CD8-positive, alpha-beta memory T cell (primary cell): ENCODE results near the gene FAM168A. TPM values are rescaled to one million over a fixed set of nuclear protein-coding genes. Genes with fewer than 3 reads are reported as not detected.
A peak's percentile ranks its signal among the peaks of the same experiment; 100 is the strongest.

Experiments used
- CTCF ChIA-PET: fragments of 350-600 bp; sonication (Branson Sonifier 250); formaldehyde crosslinking; loops from one replicate; lab custom pipeline; 2021; ENCODE audit warnings: antibody characterized with exemption; lab: Charles Lee
- POLR2A ChIA-PET: fragments of 350-600 bp; sonication (Branson Sonifier 250); formaldehyde crosslinking; loops from one replicate; lab custom pipeline; 2021; ENCODE audit warnings: antibody characterized with exemption; lab: Charles Lee
- DNase-seq, 5 donors: peaks; one replicate each; pipeline versions ENCODE4 v3.0.0 to v3.0.0-alpha.2; 2020 to 2022; ENCODE audit warnings: mixed read lengths in 1 of 5
- H3K27ac ChIP-seq: one replicate; pipeline ENCODE4 v1.7.0; 2013; ENCODE audit warnings: low read depth, mild to moderate bottlenecking, low read length, moderate library complexity
- H3K27me3 ChIP-seq: 2 replicates; pipeline ENCODE4 v1.7.0; 2013; ENCODE audit warnings: low read length, mild to moderate bottlenecking; ENCODE audit not compliant: insufficient read depth, poor library complexity, severe bottlenecking
- H3K36me3 ChIP-seq: 2 replicates; pipeline ENCODE4 v1.7.0; 2013; ENCODE audit warnings: mild to moderate bottlenecking, low read length, moderate library complexity; ENCODE audit not compliant: insufficient read depth
- H3K4me1 ChIP-seq: 2 replicates; pipeline ENCODE4 v1.7.0; 2013; ENCODE audit warnings: mild to moderate bottlenecking, low read length, moderate library complexity; ENCODE audit not compliant: insufficient read depth
- H3K4me3 ChIP-seq: 2 replicates; pipeline ENCODE4 v1.7.0; 2013; ENCODE audit warnings: mild to moderate bottlenecking, low read length
- H3K9me3 ChIP-seq: 2 replicates; pipeline ENCODE4 v1.7.0; 2013; ENCODE audit warnings: mild to moderate bottlenecking, low read length
- H3K27ac Mint-ChIP-seq, 8 donors: one replicate each; pipeline ENCODE4 v1.8.0; 2020 to 2021; ENCODE audit warnings: mixed read lengths in 8 of 8, mild to moderate bottlenecking in 6 of 8, inconsistent platforms in 3 of 8, moderate library complexity in 3 of 8
- H3K27me3 Mint-ChIP-seq, 2 donors: one replicate each; pipeline ENCODE4 v1.8.0; 2020 to 2021; ENCODE audit warnings: mixed read lengths in 2 of 2, mild to moderate bottlenecking in 1 of 2, moderate library complexity in 1 of 2
- H3K36me3 Mint-ChIP-seq, 3 donors: one replicate each; pipeline ENCODE4 v1.8.0; 2020 to 2021; ENCODE audit warnings: mixed read lengths in 3 of 3, inconsistent platforms in 1 of 3, mild to moderate bottlenecking in 1 of 3
- H3K4me1 Mint-ChIP-seq, 3 donors: one replicate each; pipeline ENCODE4 v1.8.0; 2020 to 2021; ENCODE audit warnings: mixed read lengths in 3 of 3, inconsistent platforms in 1 of 3, mild to moderate bottlenecking in 1 of 3
- H3K4me3 Mint-ChIP-seq, 7 donors: one replicate each; pipeline ENCODE4 v1.8.0; 2020 to 2021; ENCODE audit warnings: mixed read lengths in 7 of 7, mild to moderate bottlenecking in 6 of 7, moderate library complexity in 4 of 7, inconsistent platforms in 2 of 7
- H3K9me3 Mint-ChIP-seq, 5 donors: one replicate each; pipeline ENCODE4 v1.8.0; 2020 to 2022; ENCODE audit warnings: mixed read lengths in 5 of 5, mild to moderate bottlenecking in 3 of 5, moderate library complexity in 2 of 5, inconsistent platforms in 1 of 5
- polyA plus RNA-seq: library from polyadenylated mRNA; unstranded; fragments of 300-500 nt; fragmentation: Illumina TruSeq; gene quantifications from one replicate; pipeline ENCODE4 v1.2.3, GENCODE V29; 2021
- total RNA-seq, 2 experiments: library from RNA; stranded (reverse); gene quantifications; one replicate each; pipeline ENCODE4 v1.2.3, GENCODE V29; 2021

FAM168A gene
- total and polyA plus RNA-seq, 3 experiments from 2014 or later = 2.5 to 13.1 (median 11.7) TPM

DNA sequence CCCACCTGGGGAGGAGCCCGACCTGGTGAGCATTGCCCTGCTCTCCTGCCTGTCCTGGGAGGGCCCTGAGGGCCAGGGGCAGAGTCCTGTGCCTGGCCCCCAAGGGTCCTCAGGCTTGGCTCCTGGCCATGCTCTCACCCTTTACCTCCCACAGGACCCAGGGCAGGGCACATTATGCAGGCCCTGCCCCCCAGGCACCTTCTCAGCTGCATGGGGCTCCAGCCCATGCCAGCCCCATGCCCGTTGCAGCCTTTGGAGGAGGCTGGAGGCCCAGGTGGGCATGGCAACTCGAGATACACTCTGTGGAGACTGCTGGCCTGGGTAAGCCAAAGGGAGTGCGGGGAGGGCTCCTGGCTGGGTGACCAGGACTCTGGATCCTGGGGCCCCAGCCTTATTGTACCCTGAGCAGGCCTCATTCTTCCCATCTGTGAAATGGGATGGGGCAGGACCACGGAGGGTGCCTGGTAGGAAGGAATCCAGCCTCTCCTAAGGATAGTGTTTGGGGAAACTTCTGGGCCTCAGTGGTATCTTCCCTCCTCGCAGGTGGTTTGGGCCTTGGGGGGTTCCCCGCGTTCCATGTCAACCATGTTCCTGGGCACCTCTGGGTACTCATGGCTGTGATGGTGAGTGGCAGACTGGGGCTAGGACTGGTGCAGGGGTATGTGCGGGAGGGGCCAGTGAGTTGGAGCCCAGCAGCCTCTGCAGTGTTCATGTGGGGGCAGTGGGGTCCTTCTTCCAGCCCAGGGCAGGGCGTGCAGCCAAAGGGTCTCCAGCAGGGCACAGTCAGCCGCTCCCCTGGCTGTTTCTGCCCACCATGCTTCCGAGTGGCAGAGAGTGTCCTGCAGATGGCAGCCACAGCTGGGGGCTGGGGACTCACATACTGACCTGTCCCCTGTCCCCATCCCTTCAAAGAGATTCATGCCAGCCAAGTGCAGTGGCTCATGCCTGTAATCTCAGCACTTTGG is 207.0 kb downstream of the FAM168A start:
- H3K4me1 Mint-ChIP-seq = peaks cover 19 to 32% (median 22%) of the 10 kb centered on the region in 3 donors
- Histone ChIP-seq H3K4me3 (no peak overlapping the region), H3K27me3 (no peaks in the 10 kb centered on the region), H3K4me1 (peaks cover 14% of the 10 kb centered on the region), H3K36me3 (no peaks in the 10 kb centered on the region), H3K27ac (no peak overlapping the region), H3K9me3 (no peaks in the 10 kb centered on the region)
- no peak for DNase-seq
- no peaks in the 10 kb centered on the region for H3K9me3 Mint-ChIP-seq
- no peak overlapping the region for H3K4me3 Mint-ChIP-seq
- POLR2A ChIA-PET = no interaction called here
- H3K36me3 Mint-ChIP-seq = peaks cover 0 to 45% (median 0%) of the 10 kb centered on the region in 3 donors
- peak overlapping the region in 3 of 8 donors; percentile 52 to 96 (median 52) for H3K27ac Mint-ChIP-seq
- CTCF ChIA-PET = interaction anchor here (0.9 to 2.9 kb wide), 3 partner anchors 40 to 96 kb away, joined by 3 to 13 read pairs (median 5); no protein-coding TSS in a partner anchor
- peaks cover 0 to 3% of the 10 kb centered on the region in 2 donors for H3K27me3 Mint-ChIP-seq

DNA sequence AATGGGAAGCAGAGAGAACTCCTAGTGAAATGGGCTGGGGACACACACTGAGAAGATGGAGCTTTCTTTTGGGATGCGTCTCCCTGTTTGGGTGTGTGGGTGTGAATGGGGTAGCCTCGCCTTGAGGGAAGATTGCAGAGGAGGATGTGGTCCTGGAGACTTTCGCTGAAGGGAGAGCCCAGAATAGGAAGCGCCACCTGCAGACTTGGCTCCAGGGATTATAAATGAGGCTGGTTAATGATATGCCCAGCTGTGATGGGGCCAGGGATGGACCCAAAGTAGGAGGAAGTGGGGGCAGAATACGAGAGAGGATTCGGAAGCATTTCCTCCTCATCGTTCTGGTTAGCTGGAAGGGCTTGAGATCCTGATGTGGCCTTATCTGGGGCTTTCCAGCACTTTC is 208.0 kb downstream of the FAM168A start:
- peaks cover 28 to 41% (median 32%) of the 10 kb centered on the region in 3 donors for H3K4me1 Mint-ChIP-seq
- CTCF ChIA-PET = interaction anchor here (1.1 to 2.9 kb wide), 3 partner anchors 37 to 95 kb away, joined by 3 to 13 read pairs (median 5); no protein-coding TSS in a partner anchor
- Histone ChIP-seq H3K27ac (no peak overlapping the region), H3K4me3 (no peak overlapping the region), H3K27me3 (no peaks in the 10 kb centered on the region), H3K9me3 (no peaks in the 10 kb centered on the region), H3K36me3 (no peaks in the 10 kb centered on the region), H3K4me1 (peaks cover 24% of the 10 kb centered on the region)
- peaks cover 0 to 3% of the 10 kb centered on the region in 2 donors for H3K27me3 Mint-ChIP-seq
- peak overlapping the region in 7 of 8 donors; percentile 39 to 96 (median 72) for H3K27ac Mint-ChIP-seq
- POLR2A ChIA-PET = no interaction called here
- no peak for DNase-seq
- H3K4me3 Mint-ChIP-seq = peak overlapping the region in 1 of 7 donors; percentile 14
- H3K36me3 Mint-ChIP-seq = peaks cover 0 to 37% (median 0%) of the 10 kb centered on the region in 3 donors
- no peaks in the 10 kb centered on the region for H3K9me3 Mint-ChIP-seq

DNA sequence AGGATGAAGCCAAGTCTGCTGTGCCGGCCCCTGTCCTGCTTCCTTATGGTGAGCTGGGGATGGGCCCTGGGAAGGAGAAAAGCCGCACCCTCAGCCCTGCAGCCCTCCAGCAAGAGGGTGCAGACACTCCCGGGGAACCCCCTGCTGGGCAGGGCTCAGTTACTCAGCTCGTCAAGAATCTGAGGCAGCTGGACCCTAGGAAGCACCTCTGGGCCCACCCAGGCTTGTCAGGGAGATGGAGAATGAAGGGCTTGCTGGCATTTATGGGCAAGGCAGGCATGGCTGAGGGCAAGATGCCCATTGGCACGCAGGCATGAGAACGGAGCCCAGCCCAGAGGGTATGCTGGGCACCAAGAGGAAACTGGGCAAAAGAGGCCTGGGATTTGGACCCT is 208.8 kb downstream of the FAM168A start:
- Mint-ChIP-seq H3K4me3 (no peak overlapping the region), H3K27ac (peak overlapping the region in 2 of 8 donors; percentile 64 to 96), H3K9me3 (no peaks in the 10 kb centered on the region), H3K36me3 (peaks cover 0 to 32% (median 0%) of the 10 kb centered on the region in 3 donors), H3K4me1 (peaks cover 36 to 49% (median 40%) of the 10 kb centered on the region in 3 donors), H3K27me3 (peaks cover 0 to 3% of the 10 kb centered on the region in 2 donors)
- H3K27me3 ChIP-seq = no peaks in the 10 kb centered on the region
- no peaks in the 10 kb centered on the region for H3K9me3 ChIP-seq
- H3K36me3 ChIP-seq = no peaks in the 10 kb centered on the region
- DNase-seq = no peak
- H3K4me1 ChIP-seq = peaks cover 31% of the 10 kb centered on the region
- POLR2A ChIA-PET = no interaction called here
- CTCF ChIA-PET = interaction anchor here (1.1 to 2.9 kb wide), 3 partner anchors 36 to 95 kb away, joined by 3 to 13 read pairs (median 5); no protein-coding TSS in a partner anchor
- H3K4me3 ChIP-seq = no peak overlapping the region
- H3K27ac ChIP-seq = no peak overlapping the region

DNA sequence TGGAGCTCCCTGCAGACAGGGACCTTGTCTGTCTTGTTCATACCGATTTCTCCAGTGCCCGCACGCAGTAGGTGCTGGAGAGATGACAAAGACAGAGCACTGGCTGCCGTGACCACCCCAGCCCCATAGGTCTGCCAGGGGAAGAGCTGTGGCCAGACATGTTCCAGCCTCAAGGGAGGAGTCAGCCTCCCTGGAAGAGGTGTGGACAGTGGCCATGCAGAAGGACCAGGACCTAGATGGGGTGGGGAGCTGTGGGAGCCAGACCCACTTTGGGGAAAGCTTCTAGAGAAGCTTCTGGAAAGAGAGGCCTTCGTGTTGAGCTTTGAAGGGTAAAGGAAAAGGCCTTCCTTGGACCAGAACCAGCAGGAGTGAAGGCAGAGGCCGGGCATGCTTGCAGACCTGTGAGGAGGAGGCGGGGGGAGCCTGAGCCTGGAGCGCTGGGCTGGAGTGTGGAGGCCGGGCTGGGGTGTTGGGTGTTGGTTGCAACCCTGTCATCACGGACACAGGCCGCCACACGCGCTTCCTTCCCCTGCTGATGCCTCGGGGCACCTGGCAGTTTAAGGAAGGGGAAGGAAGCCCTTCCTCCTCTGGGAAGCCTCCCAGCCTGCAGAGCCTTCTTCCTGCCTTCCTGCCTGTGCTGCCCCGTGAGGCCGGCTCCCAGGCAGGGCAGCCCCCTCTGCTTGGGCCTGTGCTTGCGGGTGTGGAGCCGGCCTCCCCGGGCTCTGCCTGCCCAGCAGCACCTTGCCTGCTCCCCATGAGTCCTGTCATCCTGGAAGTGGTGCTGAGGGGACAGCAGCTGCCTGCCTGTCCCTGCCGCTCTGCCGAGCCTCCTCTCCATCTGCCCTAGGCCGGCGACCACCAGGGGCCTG is 209.4 kb downstream of the FAM168A start:
- Histone ChIP-seq H3K27me3 (no peaks in the 10 kb centered on the region), H3K9me3 (no peaks in the 10 kb centered on the region), H3K4me3 (no peak overlapping the region), H3K27ac (no peak overlapping the region), H3K4me1 (peaks cover 38% of the 10 kb centered on the region), H3K36me3 (no peaks in the 10 kb centered on the region)
- peaks cover 0 to 3% of the 10 kb centered on the region in 2 donors for H3K27me3 Mint-ChIP-seq
- H3K9me3 Mint-ChIP-seq = no peaks in the 10 kb centered on the region
- peak overlapping the region in 5 of 8 donors; percentile 43 to 96 (median 90) for H3K27ac Mint-ChIP-seq
- POLR2A ChIA-PET = no interaction called here
- peaks cover 0 to 28% (median 0%) of the 10 kb centered on the region in 3 donors for H3K36me3 Mint-ChIP-seq
- no peak for DNase-seq
- H3K4me1 Mint-ChIP-seq = peaks cover 41 to 55% (median 44%) of the 10 kb centered on the region in 3 donors
- CTCF ChIA-PET = interaction anchor here (1.1 to 2.9 kb wide), 3 partner anchors 36 to 94 kb away, joined by 3 to 13 read pairs (median 5); no protein-coding TSS in a partner anchor
- H3K4me3 Mint-ChIP-seq = peak overlapping the region in 1 of 7 donors; percentile 37

DNA sequence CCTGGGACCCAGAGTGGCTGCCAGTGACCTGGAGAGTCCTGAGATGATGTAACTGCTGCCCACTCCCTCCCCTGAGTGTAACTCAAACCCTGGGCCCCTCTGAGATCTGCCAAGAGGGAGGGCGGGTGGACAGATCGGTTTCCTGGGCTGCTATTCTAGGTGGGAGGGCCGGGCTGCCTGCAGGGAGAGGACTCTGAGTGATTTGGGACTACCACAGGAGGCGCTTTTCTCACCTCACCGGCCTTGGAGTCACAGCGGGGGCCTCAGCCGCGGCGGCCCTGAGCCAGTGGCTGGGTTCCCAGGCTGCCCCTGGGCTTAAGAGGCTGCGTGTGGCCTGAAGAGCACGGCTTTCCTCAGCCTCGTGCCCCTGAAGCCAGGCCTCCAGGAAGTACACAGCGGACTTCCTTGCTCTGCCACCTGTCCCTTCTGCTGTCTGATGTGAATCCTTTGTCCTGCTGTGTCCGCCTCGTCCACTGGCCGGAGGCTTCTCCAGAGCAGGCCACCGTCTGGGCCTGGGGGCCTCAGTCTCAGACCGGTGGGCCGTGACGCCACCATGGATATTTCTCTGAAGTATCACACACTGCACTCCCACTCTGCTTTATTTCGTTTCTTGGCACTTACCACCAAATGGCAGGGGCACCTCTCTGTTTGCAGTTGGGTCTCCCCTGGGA is 210.2 kb downstream of the FAM168A start:
- H3K4me3 ChIP-seq = no peak overlapping the region
- Mint-ChIP-seq H3K4me3 (no peak overlapping the region), H3K27ac (peak overlapping the region in 7 of 8 donors; percentile 40 to 96 (median 79)), H3K36me3 (peaks cover 0 to 22% (median 0%) of the 10 kb centered on the region in 3 donors), H3K27me3 (peaks cover 0 to 3% of the 10 kb centered on the region in 2 donors), H3K9me3 (no peaks in the 10 kb centered on the region), H3K4me1 (peaks cover 47 to 62% (median 49%) of the 10 kb centered on the region in 3 donors)
- no peak overlapping the region for H3K27ac ChIP-seq
- CTCF ChIA-PET = interaction anchor here (2.9 kb wide), 1 partner anchor 37 kb away, joined by 13 read pairs; no protein-coding TSS in a partner anchor
- H3K4me1 ChIP-seq = peaks cover 41% of the 10 kb centered on the region
- POLR2A ChIA-PET = no interaction called here
- no peak for DNase-seq
- H3K9me3 ChIP-seq = no peaks in the 10 kb centered on the region
- H3K27me3 ChIP-seq = no peaks in the 10 kb centered on the region
- no peaks in the 10 kb centered on the region for H3K36me3 ChIP-seq

DNA sequence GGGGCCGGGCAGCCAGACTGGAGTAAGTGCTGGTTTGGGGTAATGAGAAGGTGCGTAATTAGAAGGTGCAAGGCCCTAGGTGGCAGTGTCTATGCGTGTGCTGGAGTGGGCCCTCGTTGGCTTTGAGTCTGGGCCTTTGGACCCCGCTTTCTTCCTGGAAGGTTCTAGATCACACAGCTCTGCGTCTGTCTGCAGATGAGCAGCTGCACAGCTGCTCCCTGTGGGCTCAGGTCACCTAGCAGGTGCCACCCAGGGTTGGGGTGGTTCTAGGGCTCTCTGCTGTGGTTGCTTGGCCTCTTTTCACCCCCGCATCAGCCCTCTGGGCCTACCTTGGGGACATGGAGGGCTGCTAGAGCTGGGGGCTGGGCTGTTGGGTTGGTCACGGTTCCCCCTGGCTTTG is 211.4 kb downstream of the FAM168A start:
- Histone ChIP-seq H3K4me1 (peaks cover 41% of the 10 kb centered on the region), H3K9me3 (no peaks in the 10 kb centered on the region), H3K27ac (peak overlapping the region; percentile 24), H3K27me3 (no peaks in the 10 kb centered on the region), H3K36me3 (no peaks in the 10 kb centered on the region), H3K4me3 (no peak overlapping the region)
- ChIA-PET POLR2A (no interaction called here), CTCF (interaction anchor here (1.0 to 2.4 kb wide), 2 partner anchors 35 to 37 kb away, joined by 7 read pairs; no protein-coding TSS in a partner anchor)
- peak overlapping the region in 7 of 8 donors; percentile 63 to 96 (median 82) for H3K27ac Mint-ChIP-seq
- H3K4me1 Mint-ChIP-seq = peaks cover 47 to 72% (median 53%) of the 10 kb centered on the region in 3 donors
- H3K9me3 Mint-ChIP-seq = no peaks in the 10 kb centered on the region
- DNase-seq = no peak
- H3K27me3 Mint-ChIP-seq = peaks cover 0 to 3% of the 10 kb centered on the region in 2 donors
- peaks cover 0 to 18% (median 0%) of the 10 kb centered on the region in 3 donors for H3K36me3 Mint-ChIP-seq
- no peak overlapping the region for H3K4me3 Mint-ChIP-seq

DNA sequence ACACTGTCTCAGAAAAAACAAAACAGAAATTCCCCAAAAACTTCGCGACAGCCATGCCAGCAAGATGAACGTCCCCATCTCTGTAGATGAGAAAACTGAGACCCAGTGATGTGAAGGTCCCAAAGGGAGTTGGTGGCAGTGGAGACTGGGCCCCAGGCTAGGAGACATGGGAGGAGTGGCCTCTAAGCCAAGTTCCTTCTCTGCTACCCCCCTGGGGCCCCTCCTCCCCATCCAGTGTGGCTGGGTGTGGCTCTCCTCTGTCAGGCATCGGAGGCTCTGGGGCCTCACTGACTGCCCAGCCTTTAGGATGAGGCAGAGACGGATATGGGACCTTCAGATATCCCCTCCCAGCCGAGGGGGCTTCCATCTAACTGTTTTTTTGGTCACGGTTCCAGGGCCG is 211.9 kb downstream of the FAM168A start:
- peak overlapping the region; percentile 58 for H3K27ac ChIP-seq
- Mint-ChIP-seq H3K27ac (peak overlapping the region in 7 of 8 donors; percentile 63 to 96 (median 87)), H3K4me1 (peaks cover 47 to 75% (median 56%) of the 10 kb centered on the region in 3 donors), H3K27me3 (peaks cover 0 to 3% of the 10 kb centered on the region in 2 donors), H3K4me3 (peak overlapping the region in 2 of 7 donors; percentile 31 to 72), H3K9me3 (no peaks in the 10 kb centered on the region), H3K36me3 (peaks cover 0 to 13% (median 0%) of the 10 kb centered on the region in 3 donors)
- H3K36me3 ChIP-seq = no peaks in the 10 kb centered on the region
- no peak overlapping the region for H3K4me3 ChIP-seq
- ChIA-PET CTCF (interaction anchor here (2.4 kb wide), 1 partner anchor 37 kb away, joined by 7 read pairs; no protein-coding TSS in a partner anchor), POLR2A (no interaction called here)
- no peaks in the 10 kb centered on the region for H3K27me3 ChIP-seq
- peaks cover 41% of the 10 kb centered on the region for H3K4me1 ChIP-seq
- no peaks in the 10 kb centered on the region for H3K9me3 ChIP-seq
- DNase-seq = no peak
